ENCODE measurements around the gene CD55. TPM values are rescaled to one million over a fixed set of nuclear protein-coding genes. Genes with fewer than 3 reads are reported as not detected.

CD55 gene
- total and polyA plus RNA-seq, 2 of the 13 experiments (the other 11 are each of a cell fraction or from before 2014, with no cell fraction given) = 6.0 to 56.0 TPM

- Histone ChIP-seq H3K9me3 (ENCODE audit: low read length) (peaks cover 6% of the 10 kb centered on the region; the same call in 1 of the 2 replicates), H4K20me1 (ENCODE audit: insufficient read depth, low read length) (no peaks in the 10 kb centered on the region), H3K9ac (ENCODE audit: insufficient read depth, low read depth, low read length) (no peak overlapping the region), H3K27me3 (ENCODE audit: control insufficient read depth in 1 of 2, insufficient read depth in 2 of 2, low read length in 2 of 2) (no peaks in the 10 kb centered on the region), H3K4me1 (ENCODE audit: insufficient read depth, low read length) (no peaks in the 10 kb centered on the region), H3K27ac (ENCODE audit: extremely low read length, insufficient read depth, low read length) (no peak overlapping the region), H3K4me2 (ENCODE audit: low read depth, low read length) (no peak overlapping the region), H3K79me2 (ENCODE audit: insufficient read depth, low read length) (no peaks in the 10 kb centered on the region), H3K4me3 (replicated peaks in 1 of 3; ENCODE audit: insufficient read depth in 1 of 3, low read depth in 2 of 3, low read length in 3 of 3) (no peak overlapping the region), H2AFZ (ENCODE audit: low read length) (no peak overlapping the region), H3K36me3 (replicated peaks in 1 of 2; ENCODE audit: control insufficient read depth in 1 of 2, insufficient read depth in 2 of 2, low read length in 2 of 2) (no peaks in the 10 kb centered on the region)
- TF ChIP-seq IKZF4 (CRISPR knock-in tag; IDR thresholded peaks at IDR 0.05; ENCODE audit: borderline replicate concordance, low read depth, not compliant biosample characterization) (no peak), BRD4 (CRISPR knock-in tag; IDR thresholded peaks at IDR 0.05) (no peak), ZNF83 (CRISPR knock-in tag; IDR thresholded peaks at IDR 0.05; ENCODE audit: borderline replicate concordance) (no peak), PBX3 (CRISPR knock-in tag; IDR thresholded peaks at IDR 0.05; ENCODE audit: borderline replicate concordance) (no peak), JDP2 (CRISPR knock-in tag; IDR thresholded peaks at IDR 0.05; ENCODE audit: borderline replicate concordance) (no peak), CTCF (CRISPR knock-in tag; IDR thresholded peaks at IDR 0.05) (no peak), MTA1 (CRISPR knock-in tag; IDR thresholded peaks at IDR 0.05; ENCODE audit: borderline replicate concordance) (no peak), ZNF282 (IDR thresholded peaks at IDR 0.05; ENCODE audit: partially characterized antibody) (no peak), ARHGAP35 (CRISPR knock-in tag; IDR thresholded peaks at IDR 0.05; ENCODE audit: borderline replicate concordance) (no peak), MAFK (conservative IDR thresholded peaks at IDR 0.05 in 1 of 2, IDR thresholded peaks at IDR 0.05 in 1 of 2; ENCODE audit: low read length in 2 of 2) (peak; percentile 50 to 68), ZNF143 (CRISPR knock-in tag; IDR thresholded peaks at IDR 0.05) (no peak), MAFF (IDR thresholded peaks at IDR 0.05; ENCODE audit: low read depth, low read length) (peak; percentile 43; the same call in 1 of the 2 replicates), ZNF652 (CRISPR knock-in tag; IDR thresholded peaks at IDR 0.05; ENCODE audit: borderline replicate concordance, low read depth) (no peak)
- intact Hi-C loops (cut with micrococcal nuclease; ENCODE audit: unreplicated experiment) (no loop called here), in situ Hi-C loops (cut with HindIII; ENCODE audit: extremely low pct_ligation_motif_present, low pct_unique_long_range_greater_than_20kb) (no loop called here)
- POLR2A ChIA-PET = no interaction called here
- 50% methylated on average over 2 of the region's 2 CpGs for WGBS (ENCODE audit: low lambda C conversion rate)
- CTCF ChIA-PET (ENCODE audit: low intra/inter-chr PET ratio, low total read pairs) = no interaction called here
- FAIRE-seq = no peak
- no peak for DNase-seq (ENCODE audit: low spot score)
- no peak for ATAC-seq
- no TSS peak for BruUV-seq (replicated peaks)
Observed at GRCh38 chr1:207286786-207287468, 34.6 kb upstream of the CD55 start.
